PC-3 (cell line): ENCODE measurements around the gene SSH3.

Source experiments
- EZH2 ChIP-seq: fragments of 300-600 bp; sonication (generic); IDR thresholded peaks from one replicate; pipeline ENCODE4 v1.6.1; 2017; ENCODE audit warnings: antibody characterized with exemption, mild to moderate bottlenecking, low read length; ENCODE audit not compliant: unreplicated experiment
- TF ChIP-seq, protein P1 (sequence below): fragments of 300-600 bp; sonication (generic); conservative IDR thresholded peaks from 2 replicates; pipeline ENCODE4 v1.5.1; 2017; ENCODE audit warnings: antibody characterized with exemption, low read depth, mild to moderate bottlenecking, low read length

DNA sequence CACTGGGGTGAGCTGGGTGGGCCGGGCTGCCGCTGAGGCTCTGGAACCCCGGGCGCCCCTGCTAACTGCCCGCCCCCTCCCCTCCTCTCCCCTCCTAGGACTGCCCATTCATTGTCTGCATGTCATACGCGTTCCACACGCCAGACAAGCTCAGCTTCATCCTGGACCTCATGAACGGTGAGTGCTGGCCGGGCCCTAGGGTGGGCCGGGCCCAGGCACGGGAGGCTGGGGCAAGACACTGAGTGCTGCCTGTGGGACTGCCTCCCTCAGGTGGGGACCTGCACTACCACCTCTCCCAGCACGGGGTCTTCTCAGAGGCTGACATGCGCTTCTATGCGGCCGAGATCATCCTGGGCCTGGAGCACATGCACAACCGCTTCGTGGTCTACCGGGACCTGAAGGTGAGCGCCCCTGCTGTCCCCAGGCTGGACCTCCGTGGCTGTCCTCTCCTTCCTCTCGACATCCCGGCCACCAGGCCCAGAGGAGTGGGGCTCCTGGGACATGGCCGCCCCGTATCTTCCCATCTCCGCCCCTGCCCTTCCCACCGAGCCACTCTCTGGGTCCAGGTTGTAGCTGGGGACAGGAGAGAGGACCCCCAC, 21.7 kb upstream of the SSH3 start:
- TF ChIP-seq, protein P1, sequence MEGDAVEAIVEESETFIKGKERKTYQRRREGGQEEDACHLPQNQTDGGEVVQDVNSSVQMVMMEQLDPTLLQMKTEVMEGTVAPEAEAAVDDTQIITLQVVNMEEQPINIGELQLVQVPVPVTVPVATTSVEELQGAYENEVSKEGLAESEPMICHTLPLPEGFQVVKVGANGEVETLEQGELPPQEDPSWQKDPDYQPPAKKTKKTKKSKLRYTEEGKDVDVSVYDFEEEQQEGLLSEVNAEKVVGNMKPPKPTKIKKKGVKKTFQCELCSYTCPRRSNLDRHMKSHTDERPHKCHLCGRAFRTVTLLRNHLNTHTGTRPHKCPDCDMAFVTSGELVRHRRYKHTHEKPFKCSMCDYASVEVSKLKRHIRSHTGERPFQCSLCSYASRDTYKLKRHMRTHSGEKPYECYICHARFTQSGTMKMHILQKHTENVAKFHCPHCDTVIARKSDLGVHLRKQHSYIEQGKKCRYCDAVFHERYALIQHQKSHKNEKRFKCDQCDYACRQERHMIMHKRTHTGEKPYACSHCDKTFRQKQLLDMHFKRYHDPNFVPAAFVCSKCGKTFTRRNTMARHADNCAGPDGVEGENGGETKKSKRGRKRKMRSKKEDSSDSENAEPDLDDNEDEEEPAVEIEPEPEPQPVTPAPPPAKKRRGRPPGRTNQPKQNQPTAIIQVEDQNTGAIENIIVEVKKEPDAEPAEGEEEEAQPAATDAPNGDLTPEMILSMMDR, result no peak
- TF ChIP-seq EZH2, result no peak
